Raji (cell line): ENCODE data around the gene ABCB8.
A peak's percentile ranks its signal among the peaks of the same experiment; 100 is the strongest.

ENCODE experiments used
- POLR2A ChIP-seq: IDR thresholded peaks from 2 replicates; pipeline ENCODE4 v1.6.1; 2011; ENCODE audit warnings: low read depth, low read length, control low read depth; ENCODE audit not compliant: insufficient read depth

Gene ABCB8

GRCh38 chr7:151066273-151066974 lies 38.2 kb downstream of the ABCB8 start:
- TF ChIP-seq POLR2A = no peak

GRCh38 chr7:151068069-151068773 lies 40.0 kb downstream of the ABCB8 start:
- TF ChIP-seq POLR2A = no peak

- no peak for TF ChIP-seq POLR2A
These were observed 41.8 kb downstream of the ABCB8 start for GRCh38 chr7:151069841-151070573.

- no peak for TF ChIP-seq POLR2A
These were observed 42.3 kb downstream of the ABCB8 start for GRCh38 chr7:151070574-151070960.

DNA sequence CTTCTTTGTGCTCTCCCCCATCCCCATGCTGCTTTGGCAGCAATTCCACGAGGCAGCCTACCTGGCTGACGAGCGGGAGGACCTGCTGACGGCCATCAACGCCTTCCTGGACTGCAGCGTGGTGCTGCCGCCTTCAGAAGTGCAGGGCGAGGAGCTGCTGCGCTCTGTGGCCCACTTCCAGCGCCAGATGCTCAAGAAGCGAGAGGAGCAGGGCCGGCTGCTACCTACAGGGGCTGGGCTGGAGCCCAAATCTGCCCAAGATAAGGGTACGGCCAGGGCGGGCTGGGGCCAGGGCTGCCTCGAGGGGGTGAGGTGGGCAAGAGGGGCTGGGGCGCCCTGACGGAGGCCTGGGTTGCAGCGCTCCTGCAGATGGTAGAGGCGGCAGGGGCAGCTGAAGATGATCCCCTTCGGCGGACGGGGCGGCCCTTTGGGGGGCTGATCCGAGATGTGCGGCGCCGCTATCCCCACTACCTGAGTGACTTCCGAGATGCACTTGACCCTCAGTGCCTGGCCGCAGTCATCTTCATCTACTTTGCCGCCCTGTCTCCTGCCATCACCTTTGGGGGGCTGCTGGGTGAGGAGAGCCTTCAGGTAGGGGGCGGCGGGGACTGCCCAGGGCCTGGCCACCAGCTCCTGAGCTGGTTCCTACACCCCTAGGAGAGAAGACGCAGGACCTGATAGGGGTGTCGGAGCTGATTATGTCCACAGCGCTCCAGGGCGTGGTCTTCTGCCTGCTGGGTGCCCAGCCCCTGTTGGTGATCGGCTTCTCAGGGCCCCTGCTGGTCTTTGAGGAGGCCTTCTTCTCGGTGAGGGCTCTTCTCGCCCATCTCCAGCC lies 43.0 kb downstream of the ABCB8 start:
- TF ChIP-seq POLR2A = no peak

- TF ChIP-seq POLR2A = no peak
These were observed 45.7 kb downstream of the ABCB8 start for GRCh38 chr7:151073990-151074389.

- TF ChIP-seq POLR2A = no peak
These were observed 46.8 kb downstream of the ABCB8 start for GRCh38 chr7:151074817-151075661.

DNA sequence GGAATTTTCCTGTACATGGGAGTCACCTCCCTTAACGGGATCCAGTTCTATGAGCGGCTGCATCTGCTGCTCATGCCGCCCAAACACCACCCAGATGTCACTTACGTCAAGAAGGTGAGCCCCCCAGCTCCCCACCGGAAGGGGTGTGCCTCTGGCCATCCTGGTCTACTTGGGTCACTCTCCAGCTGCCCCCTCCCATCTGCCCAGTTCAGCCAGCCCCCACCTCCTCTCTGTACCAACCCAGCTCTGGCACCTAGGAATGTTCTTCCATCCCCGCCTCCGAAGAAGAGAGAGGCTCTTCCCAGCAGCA lies 47.4 kb downstream of the ABCB8 start:
- TF ChIP-seq POLR2A = no peak

DNA sequence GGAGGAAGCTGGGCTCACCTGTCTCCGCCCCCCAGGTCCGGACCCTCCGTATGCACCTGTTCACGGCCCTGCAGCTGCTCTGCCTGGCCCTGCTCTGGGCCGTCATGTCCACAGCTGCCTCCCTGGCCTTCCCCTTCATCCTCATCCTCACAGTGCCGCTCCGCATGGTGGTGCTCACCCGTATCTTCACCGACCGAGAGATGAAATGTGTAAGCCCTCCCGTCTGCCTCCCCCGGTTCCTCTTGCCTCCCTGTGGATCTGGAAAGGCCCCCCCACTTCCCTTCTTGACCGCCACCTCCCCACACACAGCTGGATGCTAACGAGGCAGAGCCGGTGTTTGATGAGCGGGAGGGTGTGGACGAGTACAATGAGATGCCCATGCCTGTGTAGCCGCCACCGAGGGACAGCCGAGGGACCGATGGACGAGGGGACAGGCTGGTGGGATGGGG lies 47.8 kb downstream of the ABCB8 start:
- TF ChIP-seq POLR2A = no peak

GRCh38 chr7:151076863-151077704 lies 48.8 kb downstream of the ABCB8 start:
- TF ChIP-seq POLR2A = no peak; the same call in 1 of the 2 replicates

- TF ChIP-seq POLR2A = no peak; the same call in 1 of the 2 replicates
These were observed 49.5 kb downstream of the ABCB8 start for GRCh38 chr7:151077705-151078232.

- peak; percentile 24; the same call in 1 of the 2 replicates for TF ChIP-seq POLR2A
These were observed 50.2 kb downstream of the ABCB8 start for GRCh38 chr7:151078233-151079040.
